AG04449 (cell line): ENCODE data around the gene CCDC186.

ENCODE experiments used
- CTCF ChIA-PET: fragments of 350-600 bp; formaldehyde crosslinking; extraction: SDS; loops from one replicate; lab custom pipeline; 2021; ENCODE audit warnings: antibody characterized with exemption; lab: Yijun Ruan, JAX
- POLR2A ChIA-PET: fragments of 400-600, 350-600 bp; formaldehyde crosslinking; extraction: SDS; loops from one replicate; lab custom pipeline; 2020; ENCODE audit warnings: antibody characterized with exemption, inconsistent platforms; lab: Yijun Ruan, JAX
- DNase-seq: peaks from one replicate; pipeline ENCODE4 v3.0.0-alpha.2; 2010; ENCODE audit warnings: low read depth, low spot score
- H3K4me3 ChIP-seq: 2 replicates; pipeline ENCODE4 v1.5.1; 2011; ENCODE audit warnings: low read depth, mild to moderate bottlenecking, control low read depth, low read length
- TF ChIP-seq, protein P1 (sequence below): IDR thresholded peaks from one replicate; pipeline ENCODE4 v1.5.1; 2011; ENCODE audit warnings: mild to moderate bottlenecking, moderate library complexity, low read length, control low read depth, inconsistent platforms; ENCODE audit not compliant: insufficient read depth; ENCODE audit errors: missing control alignments

CCDC186 gene

DNA sequence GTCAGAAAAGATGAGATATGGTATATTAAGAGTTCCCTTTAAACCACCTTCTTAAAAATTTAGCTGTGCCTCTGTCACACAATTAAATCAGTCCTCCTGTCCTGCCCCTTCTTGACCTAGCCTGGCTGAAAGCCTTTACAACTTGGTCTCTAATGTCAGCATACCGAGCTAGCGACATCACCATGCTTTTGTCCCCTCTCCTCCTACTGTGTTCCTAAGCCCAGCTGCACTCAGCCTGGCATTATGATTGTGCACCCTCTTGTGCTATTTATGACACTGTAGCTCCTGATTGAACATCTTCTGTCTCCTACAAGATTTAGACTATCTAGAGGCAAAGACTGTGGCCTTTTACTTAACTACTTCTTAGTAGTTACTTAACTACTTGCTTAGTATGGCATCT, 34.3 kb upstream of the CCDC186 start:
- H3K4me3 ChIP-seq = no peak overlapping the region
- ChIA-PET CTCF (no interaction called here), POLR2A (no interaction called here)
- TF ChIP-seq, protein P1, sequence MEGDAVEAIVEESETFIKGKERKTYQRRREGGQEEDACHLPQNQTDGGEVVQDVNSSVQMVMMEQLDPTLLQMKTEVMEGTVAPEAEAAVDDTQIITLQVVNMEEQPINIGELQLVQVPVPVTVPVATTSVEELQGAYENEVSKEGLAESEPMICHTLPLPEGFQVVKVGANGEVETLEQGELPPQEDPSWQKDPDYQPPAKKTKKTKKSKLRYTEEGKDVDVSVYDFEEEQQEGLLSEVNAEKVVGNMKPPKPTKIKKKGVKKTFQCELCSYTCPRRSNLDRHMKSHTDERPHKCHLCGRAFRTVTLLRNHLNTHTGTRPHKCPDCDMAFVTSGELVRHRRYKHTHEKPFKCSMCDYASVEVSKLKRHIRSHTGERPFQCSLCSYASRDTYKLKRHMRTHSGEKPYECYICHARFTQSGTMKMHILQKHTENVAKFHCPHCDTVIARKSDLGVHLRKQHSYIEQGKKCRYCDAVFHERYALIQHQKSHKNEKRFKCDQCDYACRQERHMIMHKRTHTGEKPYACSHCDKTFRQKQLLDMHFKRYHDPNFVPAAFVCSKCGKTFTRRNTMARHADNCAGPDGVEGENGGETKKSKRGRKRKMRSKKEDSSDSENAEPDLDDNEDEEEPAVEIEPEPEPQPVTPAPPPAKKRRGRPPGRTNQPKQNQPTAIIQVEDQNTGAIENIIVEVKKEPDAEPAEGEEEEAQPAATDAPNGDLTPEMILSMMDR = no peak
- DNase-seq = no peak

DNA sequence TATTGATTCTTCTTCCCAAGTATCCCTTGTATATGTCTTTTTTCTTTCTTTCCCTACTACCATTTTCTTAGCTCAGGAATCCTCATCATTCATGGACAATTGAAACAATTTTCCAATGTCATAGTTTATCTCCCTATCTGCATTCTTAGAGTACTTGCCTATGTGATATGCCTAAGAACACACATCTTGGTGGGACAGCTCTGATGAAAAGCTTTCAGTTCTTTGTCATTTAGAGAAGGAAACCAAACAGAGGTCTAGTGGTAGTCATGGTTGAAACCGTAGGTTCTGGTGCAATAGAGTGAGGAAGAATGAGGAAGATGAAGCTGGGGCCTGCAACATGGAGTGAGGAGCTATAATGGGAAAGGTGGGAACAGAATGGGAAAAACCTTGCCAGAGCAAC, 33.3 kb upstream of the CCDC186 start:
- ChIA-PET CTCF (interaction anchor here (0.6 kb wide), 1 partner anchor 96 kb away, joined by 5 read pairs; no protein-coding TSS in a partner anchor), POLR2A (no interaction called here)
- no peak overlapping the region for H3K4me3 ChIP-seq
- DNase-seq = no peak
- TF ChIP-seq, protein P1 = no peak

DNA sequence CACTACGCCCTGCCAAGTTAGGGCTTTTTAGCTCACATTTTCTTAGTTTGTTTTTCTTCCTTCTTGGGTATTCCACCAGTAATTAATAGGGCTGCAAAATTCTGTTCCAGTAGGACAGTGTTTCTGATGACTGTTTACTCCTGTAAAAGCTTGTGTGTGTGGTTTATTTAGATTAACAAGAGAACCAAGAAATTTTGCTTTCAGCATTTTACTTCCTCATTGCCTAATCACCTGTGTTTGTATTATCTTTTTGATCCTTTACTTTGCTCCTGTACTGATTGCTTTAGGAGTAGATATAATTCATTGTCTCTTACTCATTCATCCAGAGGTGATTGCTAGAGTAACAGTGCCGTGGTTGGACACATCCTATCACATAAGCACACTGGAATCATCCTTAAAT, 32.9 kb upstream of the CCDC186 start:
- ChIA-PET POLR2A (no interaction called here), CTCF (interaction anchor here (0.6 kb wide), 1 partner anchor 96 kb away, joined by 5 read pairs; no protein-coding TSS in a partner anchor)
- TF ChIP-seq, protein P1 = no peak
- H3K4me3 ChIP-seq = no peak overlapping the region
- DNase-seq = no peak

DNA sequence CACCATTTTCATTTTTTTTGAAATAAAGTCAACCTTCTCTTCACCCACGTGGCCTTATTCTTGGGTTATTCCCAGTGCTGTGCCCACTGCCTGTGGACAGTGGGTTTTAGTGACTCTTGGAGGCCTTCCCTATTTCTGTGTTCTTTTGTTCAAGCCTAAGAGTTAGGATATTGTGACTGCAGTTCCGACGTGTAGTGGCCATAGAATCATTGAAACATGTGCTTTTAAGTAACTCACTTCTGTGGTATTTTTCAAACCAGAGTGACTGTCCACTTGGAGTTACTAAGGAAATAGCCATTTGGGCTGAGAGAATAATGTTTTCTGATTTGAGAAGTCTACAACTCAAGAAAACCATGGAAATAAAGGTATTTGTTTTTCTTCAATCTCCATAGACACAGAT, 28.8 kb upstream of the CCDC186 start:
- CTCF ChIA-PET = no interaction called here
- no peak overlapping the region for H3K4me3 ChIP-seq
- POLR2A ChIA-PET = no interaction called here
- no peak for DNase-seq
- TF ChIP-seq, protein P1 = no peak

DNA sequence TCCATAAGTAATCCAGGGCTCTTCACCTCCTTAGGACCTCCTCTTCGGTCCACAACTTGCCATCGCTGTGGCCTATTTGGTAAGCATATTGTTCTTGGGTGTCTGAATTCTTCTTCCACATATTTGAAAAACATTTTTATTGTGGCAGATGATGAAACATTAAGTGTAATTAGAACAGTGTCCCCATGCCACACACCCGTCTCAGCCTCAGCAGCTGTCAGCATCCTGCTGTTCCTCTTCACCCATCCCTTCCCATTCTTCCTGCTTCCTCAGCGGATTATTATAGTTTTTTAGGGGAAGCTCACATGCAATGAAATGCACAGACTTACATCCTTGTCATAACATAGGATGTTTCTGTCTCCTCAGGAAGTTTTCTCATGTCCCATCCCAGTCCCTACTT, 25.2 kb upstream of the CCDC186 start:
- no peak for DNase-seq
- no peak overlapping the region for H3K4me3 ChIP-seq
- TF ChIP-seq, protein P1 = no peak
- ChIA-PET CTCF (no interaction called here), POLR2A (no interaction called here)

DNA sequence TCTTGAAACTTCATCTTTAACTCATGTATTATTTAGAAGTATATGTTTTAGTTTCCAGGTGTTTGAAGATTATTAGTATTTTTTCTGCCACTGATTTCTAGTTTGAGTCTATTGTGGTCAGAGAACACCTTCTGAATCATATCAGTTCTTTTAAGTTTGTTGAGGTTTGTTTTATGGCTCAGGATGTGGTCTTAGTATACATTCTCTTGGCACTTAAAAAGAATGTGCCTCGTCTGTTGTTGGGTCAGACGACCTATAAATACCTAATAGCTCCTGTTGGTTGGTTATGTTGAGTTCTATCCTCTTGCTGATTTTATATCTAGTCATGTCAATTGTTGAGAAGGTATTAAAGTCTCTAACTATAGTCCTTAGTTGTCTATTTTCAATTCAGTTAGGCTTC, 21.1 kb upstream of the CCDC186 start:
- TF ChIP-seq, protein P1 = no peak
- H3K4me3 ChIP-seq = no peak overlapping the region
- ChIA-PET CTCF (no interaction called here), POLR2A (no interaction called here)
- no peak for DNase-seq
